Epidermal melanocyte (primary cell): Measurements from ENCODE around the gene IL32.

Experiments used
- DNase-seq: peaks from one replicate; pipeline ENCODE4 v3.0.0; 2011; ENCODE audit warnings: low spot score; ENCODE audit not compliant: insufficient read length

IL32 gene

GRCh38 chr16:3113765-3114479 lies 48.5 kb downstream of the IL32 start:
- no peak for DNase-seq

GRCh38 chr16:3115003-3115402 lies 49.6 kb downstream of the IL32 start:
- DNase-seq = no peak

GRCh38 chr16:3115561-3115960 lies 50.1 kb downstream of the IL32 start:
- DNase-seq = no peak

- DNase-seq = no peak
These were observed 52.9 kb downstream of the IL32 start for GRCh38 chr16:3118204-3118790.

- no peak for DNase-seq
These were observed 53.4 kb downstream of the IL32 start for GRCh38 chr16:3118846-3119245.
